Posterior vena cava (tissue), 2 donors: ENCODE data around the gene UBTD2. TPM values are rescaled to one million over a fixed set of nuclear protein-coding genes. Genes with fewer than 3 reads are reported as not detected.

ENCODE experiments used
- DNase-seq: peaks from one replicate; pipeline ENCODE4 v3.0.0-alpha.2; 2020; ENCODE audit warnings: low spot score
- intact Hi-C, 2 donors: fragments of 100-400 bp; cut with DNase I; formaldehyde crosslinking; loops; one replicate each; pipeline versions ENCODE4 v1.14.1 to v1.14.2; 2022 to 2023
- total RNA-seq, 2 donors: library from RNA; stranded (reverse); fragmentation: NEBNext Ultra II Directional; extraction: Animal tissue kit (Norgen Biotek cat#: 25700); gene quantifications; one replicate each; pipeline ENCODE4 v1.2.1, GENCODE V29; 2021
- donor health status: DM: yes; HTN: yes; CAD: no.
- donor health status: DM: yes; HTN: yes; CAD: no.

Gene UBTD2
- total RNA-seq, 2 donors from 2014 or later = 18.7 to 24.0 TPM

GRCh38 chr5:172183881-172184280, 99.7 kb downstream of the UBTD2 start:
- DNase-seq = no peak
- intact Hi-C loops = loop anchor here in 1 of 2 donors (10.0 kb wide), 1 partner anchor 269 kb away; no protein-coding TSS in a partner anchor

GRCh38 chr5:172182291-172182690, 101.3 kb downstream of the UBTD2 start:
- intact Hi-C loops = loop anchor here in 1 of 2 donors (10.0 kb wide), 1 partner anchor 267 kb away; no protein-coding TSS in a partner anchor
- DNase-seq = peak; percentile 26

GRCh38 chr5:172180936-172181335, 102.6 kb downstream of the UBTD2 start:
- DNase-seq = peak; percentile 2

GRCh38 chr5:172178991-172179989, 104.3 kb downstream of the UBTD2 start:
- DNase-seq = peak; percentile 52
- intact Hi-C loops = no loop called here

More at GRCh38 chr5:172180936-172181335, 102.6 kb downstream of the UBTD2 start:
- intact Hi-C loops = loop anchor here in 1 of 2 donors (10.0 kb wide), 1 partner anchor 266 kb away; no protein-coding TSS in a partner anchor

GRCh38 chr5:172178301-172178987, 105.1 kb downstream of the UBTD2 start:
- peak; percentile 78 for DNase-seq
- intact Hi-C loops = no loop called here

GRCh38 chr5:172177176-172177575, 106.4 kb downstream of the UBTD2 start:
- intact Hi-C loops = no loop called here
- DNase-seq = peak; percentile 59

GRCh38 chr5:172175263-172175719, 108.3 kb downstream of the UBTD2 start:
- peak; percentile 89 for DNase-seq
- intact Hi-C loops = no loop called here

- intact Hi-C loops = no loop called here
These were observed 109.9 kb downstream of the UBTD2 start for GRCh38 chr5:172173564-172174153.

GRCh38 chr5:172172912-172173563, 110.5 kb downstream of the UBTD2 start:
- peak; percentile 58 for DNase-seq
- intact Hi-C loops = loop anchor here in 1 of 2 donors (1.0 kb wide), 1 partner anchor 17 kb away; no protein-coding TSS in a partner anchor

More at GRCh38 chr5:172173564-172174153, 109.9 kb downstream of the UBTD2 start:
- peak; percentile 82 for DNase-seq

- intact Hi-C loops = no loop called here
- no peak for DNase-seq
These were observed 112.4 kb downstream of the UBTD2 start for GRCh38 chr5:172171118-172171517.

GRCh38 chr5:172170251-172170701, 113.3 kb downstream of the UBTD2 start:
- intact Hi-C loops = no loop called here
- DNase-seq = peak; percentile 76

- intact Hi-C loops = no loop called here
- no peak for DNase-seq
These were observed 114.3 kb downstream of the UBTD2 start for GRCh38 chr5:172169216-172169615.

GRCh38 chr5:172168311-172168710, 115.3 kb downstream of the UBTD2 start:
- intact Hi-C loops = no loop called here
- DNase-seq = no peak

GRCh38 chr5:172167895-172168294, 115.7 kb downstream of the UBTD2 start:
- DNase-seq = no peak
- intact Hi-C loops = no loop called here

- intact Hi-C loops = no loop called here
- no peak for DNase-seq
These were observed 117.3 kb downstream of the UBTD2 start for GRCh38 chr5:172166030-172166826.

GRCh38 chr5:172165465-172165864, 118.1 kb downstream of the UBTD2 start:
- intact Hi-C loops = no loop called here
- no peak for DNase-seq

GRCh38 chr5:172164769-172165212, 118.8 kb downstream of the UBTD2 start:
- intact Hi-C loops = no loop called here
- DNase-seq = no peak

- intact Hi-C loops = no loop called here
- DNase-seq = no peak
These were observed 120.2 kb downstream of the UBTD2 start for GRCh38 chr5:172163346-172163745.
